HepG2 (cell line): ENCODE results near the gene JUND. TPM values are rescaled to one million over a fixed set of nuclear protein-coding genes. Genes with fewer than 3 reads are reported as not detected.

ENCODE experiments used
- AKAP8 ChIP-seq: sonication (generic); formaldehyde crosslinking; IDR thresholded peaks from 2 replicates; pipeline ENCODE4 v1.5.1; 2020; ENCODE audit warnings: mild to moderate bottlenecking, missing genetic modification reagents
- FOXJ3 ChIP-seq: sonication (generic); formaldehyde crosslinking; IDR thresholded peaks from 2 replicates; pipeline ENCODE4 v1.4.0; 2020; ENCODE audit warnings: missing genetic modification reagents, mild to moderate bottlenecking, borderline replicate concordance
- FOXO1 ChIP-seq: sonication (generic); formaldehyde crosslinking; IDR thresholded peaks from 2 replicates; pipeline ENCODE4 v1.4.0; 2020; ENCODE audit warnings: missing genetic modification reagents
- GFI1 ChIP-seq: sonication (generic); formaldehyde crosslinking; IDR thresholded peaks from 2 replicates; pipeline ENCODE4 v1.5.0; 2020; ENCODE audit warnings: missing genetic modification reagents, mild to moderate bottlenecking, borderline replicate concordance
- GLI4 ChIP-seq: sonication (generic); formaldehyde crosslinking; IDR thresholded peaks from 2 replicates; pipeline ENCODE4 v1.5.1; 2020; ENCODE audit warnings: missing genetic modification reagents, mild to moderate bottlenecking, moderate library complexity, borderline replicate concordance
- GZF1 ChIP-seq: sonication (generic); formaldehyde crosslinking; IDR thresholded peaks from 2 replicates; pipeline ENCODE4 v1.5.1; 2020; ENCODE audit warnings: mild to moderate bottlenecking, missing genetic modification reagents
- KAT7 ChIP-seq: IDR thresholded peaks from 2 replicates; pipeline ENCODE4 v1.6.1; 2018; ENCODE audit warnings: borderline replicate concordance, missing compliant biosample characterization
- KMT2B ChIP-seq: IDR thresholded peaks from 2 replicates; pipeline ENCODE4 v1.6.1; 2016; ENCODE audit warnings: missing genetic modification reagents, missing compliant biosample characterization
- MBNL3 ChIP-seq: fragments of 250-450 bp; sonication (Bioruptor Pico); conservative IDR thresholded peaks from 2 replicates; pipeline ENCODE4 v1.8.0; 2022; ENCODE audit warnings: mild to moderate bottlenecking, inconsistent platforms
- MTF1 ChIP-seq: sonication (generic); formaldehyde crosslinking; IDR thresholded peaks from 2 replicates; pipeline ENCODE4 v1.5.0; 2020; ENCODE audit warnings: missing genetic modification reagents
- NBN ChIP-seq: fragments of 450-650 bp; conservative IDR thresholded peaks from 2 replicates; pipeline ENCODE4 v1.6.1; 2017
- NFKBIZ ChIP-seq: IDR thresholded peaks from 2 replicates; pipeline ENCODE4 v1.6.1; 2018; ENCODE audit warnings: missing genetic modification reagents, missing compliant biosample characterization
- PHF20 ChIP-seq: sonication (generic); formaldehyde crosslinking; IDR thresholded peaks from 2 replicates; pipeline ENCODE4 v1.5.0; 2020; ENCODE audit warnings: mild to moderate bottlenecking, missing genetic modification reagents
- PPARG ChIP-seq: conservative IDR thresholded peaks from 2 replicates; pipeline ENCODE4 v1.6.1; 2016; ENCODE audit warnings: missing biosample characterization, missing genetic modification reagents
- RAD51 ChIP-seq: fragments of 450-650 bp; IDR thresholded peaks from 2 replicates; pipeline ENCODE4 v1.6.1; 2016; ENCODE audit warnings: borderline replicate concordance
- ZC3H4 ChIP-seq: sonication (generic); formaldehyde crosslinking; IDR thresholded peaks from 2 replicates; pipeline ENCODE4 v1.4.0; 2020; ENCODE audit warnings: missing genetic modification reagents, borderline replicate concordance
- ZNF20 ChIP-seq: sonication (generic); formaldehyde crosslinking; IDR thresholded peaks from 2 replicates; pipeline ENCODE4 v1.4.0; 2020; ENCODE audit warnings: mild to moderate bottlenecking, moderate library complexity, missing genetic modification reagents
- ZNF235 ChIP-seq: sonication (generic); formaldehyde crosslinking; IDR thresholded peaks from 2 replicates; pipeline ENCODE4 v1.8.1; 2023; ENCODE audit warnings: mild to moderate bottlenecking, missing genetic modification reagents, borderline replicate concordance
- ZNF292 ChIP-seq: sonication (generic); formaldehyde crosslinking; IDR thresholded peaks from 2 replicates; pipeline ENCODE4 v1.8.1; 2022; ENCODE audit warnings: mild to moderate bottlenecking, low read depth, missing genetic modification reagents, borderline replicate concordance
- ZNF703 ChIP-seq: sonication (generic); formaldehyde crosslinking; IDR thresholded peaks from 2 replicates; pipeline ENCODE4 v1.5.1; 2020; ENCODE audit warnings: missing genetic modification reagents, mild to moderate bottlenecking, moderate library complexity, borderline replicate concordance
- ZNF720 ChIP-seq: sonication (generic); formaldehyde crosslinking; IDR thresholded peaks from 2 replicates; pipeline ENCODE4 v1.4.0; 2020; ENCODE audit warnings: missing genetic modification reagents
- ZNF749 ChIP-seq: sonication (generic); formaldehyde crosslinking; IDR thresholded peaks from 2 replicates; pipeline ENCODE4 v1.8.0; 2022; ENCODE audit warnings: mild to moderate bottlenecking, missing genetic modification reagents, moderate library complexity, borderline replicate concordance
- ZNF768 ChIP-seq: sonication (generic); formaldehyde crosslinking; IDR thresholded peaks from 2 replicates; pipeline ENCODE4 v1.4.0; 2020; ENCODE audit warnings: missing genetic modification reagents
- ZSCAN12 ChIP-seq: sonication (generic); formaldehyde crosslinking; IDR thresholded peaks from 2 replicates; pipeline ENCODE4 v1.9.0; 2021; ENCODE audit warnings: mild to moderate bottlenecking, missing genetic modification reagents
- polyA plus RNA-seq, 8 experiments: library from polyadenylated mRNA; depleted of rRNA in 3 of 8; stranded (reverse) in 7 of 8; unstranded in 1 of 8; fragments of >200 nt; fragmentation: Illumina TruSeq in 4 of 8; extraction: Trizol in 4 of 8; gene quantifications; 2 replicates each; pipeline versions ENCODE4 v1.2.1 to v1.2.3, GENCODE V29; 2011 to 2016; ENCODE audit warnings: low read depth in 4 of 8, missing spikeins in 1 of 8, mixed read lengths in 1 of 8; ENCODE audit not compliant: insufficient read depth in 1 of 8
- total RNA-seq, 5 experiments: library from RNA; depleted of rRNA; stranded (reverse); fragments of >200 nt; fragmentation: Illumina TruSeq; extraction: Trizol; gene quantifications; 2 replicates each; pipeline ENCODE4 v1.2.3, GENCODE V29; 2016; ENCODE audit warnings: low read depth in 1 of 5
- TF ChIP-seq, protein P1 (sequence below): sonication (generic); formaldehyde crosslinking; IDR thresholded peaks from 2 replicates; pipeline ENCODE4 v1.5.1; 2020; ENCODE audit warnings: missing genetic modification reagents, mild to moderate bottlenecking, borderline replicate concordance
- TF ChIP-seq, protein P2 (sequence below): sonication (generic); formaldehyde crosslinking; IDR thresholded peaks from 2 replicates; pipeline ENCODE4 v1.5.0; 2020; ENCODE audit warnings: missing genetic modification reagents

JUND gene
- total and polyA plus RNA-seq, 2 of the 13 experiments (the other 11 are each of a cell fraction or from before 2014, with no cell fraction given) = 41.2 to 59.8 TPM

DNA sequence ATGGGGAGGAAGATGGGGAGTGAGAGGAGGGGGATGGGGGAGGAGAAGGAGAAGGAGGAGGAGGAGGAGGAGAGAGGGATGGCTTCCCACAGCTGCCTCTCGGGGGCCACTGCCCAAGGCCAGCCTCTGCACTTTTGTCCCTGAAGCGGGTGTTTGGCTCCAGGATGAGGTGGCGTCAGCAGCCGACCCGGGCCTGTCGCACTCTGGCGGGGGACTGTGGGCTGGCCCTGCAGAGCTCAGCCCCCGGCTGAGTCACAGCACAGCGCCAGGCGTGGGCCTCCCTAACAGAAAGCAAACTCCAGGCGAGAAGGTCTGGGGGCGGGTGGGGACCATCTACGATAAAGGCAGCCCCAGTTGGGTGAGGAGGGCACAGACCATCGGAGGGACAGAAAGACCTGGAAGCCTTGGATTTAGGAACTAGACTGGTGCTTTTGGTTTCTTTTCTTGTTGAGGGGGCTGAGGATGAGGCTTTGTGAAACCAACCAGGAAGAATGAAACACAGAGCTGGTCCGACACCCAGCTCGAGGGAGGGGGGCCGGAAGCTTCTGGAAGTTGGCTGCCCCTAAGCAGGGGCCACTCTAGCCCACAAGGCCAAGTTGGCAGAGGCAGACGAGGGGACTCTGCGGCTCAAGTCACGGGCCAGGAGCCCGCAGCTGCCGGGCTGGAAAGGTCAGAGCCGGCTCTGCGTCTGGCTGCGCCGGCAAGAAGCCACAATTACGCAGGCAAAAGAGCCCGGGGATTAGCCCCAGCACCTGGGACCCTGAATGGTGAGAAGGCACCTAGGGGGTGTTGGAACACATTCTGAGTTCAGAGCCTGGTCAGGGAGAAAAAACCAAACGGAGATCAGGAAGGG is 23.3 kb upstream of the JUND start (continued):
- TF ChIP-seq AKAP8 (CRISPR knock-in tag) (peak; percentile 31; the same call in 1 of the 2 replicates), GZF1 (CRISPR knock-in tag) (no peak), ZNF20 (CRISPR knock-in tag) (no peak), ZNF768 (CRISPR knock-in tag) (no peak), NBN (no peak), ZSCAN12 (CRISPR knock-in tag) (no peak), KAT7 (CRISPR knock-in tag) (no peak), NFKBIZ (CRISPR knock-in tag) (no peak), GFI1 (CRISPR knock-in tag) (no peak), FOXJ3 (CRISPR knock-in tag) (no peak), KMT2B (CRISPR knock-in tag) (0 out of 2 replicates have a peak, but pooled peaks have one; percentile 42), ZNF703 (no peak), ZNF292 (peak; percentile 98), MTF1 (no peak), ZNF720 (CRISPR knock-in tag) (no peak), ZC3H4 (no peak), ZNF235 (CRISPR knock-in tag) (peak; percentile 44; the same call in 1 of the 2 replicates), PHF20 (CRISPR knock-in tag) (peak; percentile 44), FOXO1 (CRISPR knock-in tag) (peak; percentile 55; the same call in 1 of the 2 replicates), ZNF749 (CRISPR knock-in tag) (no peak), PPARG (CRISPR knock-in tag) (no peak), RAD51 (no peak), MBNL3 (no peak), GLI4 (CRISPR knock-in tag) (peak; percentile 76; the same call in 1 of the 2 replicates)
- TF ChIP-seq, protein P1, sequence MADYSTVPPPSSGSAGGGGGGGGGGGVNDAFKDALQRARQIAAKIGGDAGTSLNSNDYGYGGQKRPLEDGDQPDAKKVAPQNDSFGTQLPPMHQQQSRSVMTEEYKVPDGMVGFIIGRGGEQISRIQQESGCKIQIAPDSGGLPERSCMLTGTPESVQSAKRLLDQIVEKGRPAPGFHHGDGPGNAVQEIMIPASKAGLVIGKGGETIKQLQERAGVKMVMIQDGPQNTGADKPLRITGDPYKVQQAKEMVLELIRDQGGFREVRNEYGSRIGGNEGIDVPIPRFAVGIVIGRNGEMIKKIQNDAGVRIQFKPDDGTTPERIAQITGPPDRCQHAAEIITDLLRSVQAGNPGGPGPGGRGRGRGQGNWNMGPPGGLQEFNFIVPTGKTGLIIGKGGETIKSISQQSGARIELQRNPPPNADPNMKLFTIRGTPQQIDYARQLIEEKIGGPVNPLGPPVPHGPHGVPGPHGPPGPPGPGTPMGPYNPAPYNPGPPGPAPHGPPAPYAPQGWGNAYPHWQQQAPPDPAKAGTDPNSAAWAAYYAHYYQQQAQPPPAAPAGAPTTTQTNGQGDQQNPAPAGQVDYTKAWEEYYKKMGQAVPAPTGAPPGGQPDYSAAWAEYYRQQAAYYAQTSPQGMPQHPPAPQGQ (CRISPR knock-in tag) = no peak
- TF ChIP-seq, protein P2, sequence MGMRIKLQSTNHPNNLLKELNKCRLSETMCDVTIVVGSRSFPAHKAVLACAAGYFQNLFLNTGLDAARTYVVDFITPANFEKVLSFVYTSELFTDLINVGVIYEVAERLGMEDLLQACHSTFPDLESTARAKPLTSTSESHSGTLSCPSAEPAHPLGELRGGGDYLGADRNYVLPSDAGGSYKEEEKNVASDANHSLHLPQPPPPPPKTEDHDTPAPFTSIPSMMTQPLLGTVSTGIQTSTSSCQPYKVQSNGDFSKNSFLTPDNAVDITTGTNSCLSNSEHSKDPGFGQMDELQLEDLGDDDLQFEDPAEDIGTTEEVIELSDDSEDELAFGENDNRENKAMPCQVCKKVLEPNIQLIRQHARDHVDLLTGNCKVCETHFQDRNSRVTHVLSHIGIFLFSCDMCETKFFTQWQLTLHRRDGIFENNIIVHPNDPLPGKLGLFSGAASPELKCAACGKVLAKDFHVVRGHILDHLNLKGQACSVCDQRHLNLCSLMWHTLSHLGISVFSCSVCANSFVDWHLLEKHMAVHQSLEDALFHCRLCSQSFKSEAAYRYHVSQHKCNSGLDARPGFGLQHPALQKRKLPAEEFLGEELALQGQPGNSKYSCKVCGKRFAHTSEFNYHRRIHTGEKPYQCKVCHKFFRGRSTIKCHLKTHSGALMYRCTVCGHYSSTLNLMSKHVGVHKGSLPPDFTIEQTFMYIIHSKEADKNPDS (CRISPR knock-in tag) = no peak
